HepG2 (cell line): ENCODE data around the gene DOCK3. TPM values are rescaled to one million over a fixed set of nuclear protein-coding genes. Genes with fewer than 3 reads are reported as not detected.

Source experiments
- AGO2 ChIP-seq: fragments of 200-400 bp; formaldehyde crosslinking; optimal IDR thresholded peaks from 2 replicates; pipeline ENCODE3; 2017; ENCODE audit warnings: mild to moderate bottlenecking, low read depth, low read length, moderate library complexity
- ARID2 ChIP-seq: sonication (generic); formaldehyde crosslinking; IDR thresholded peaks from 2 replicates; pipeline ENCODE4 v1.8.1; 2022; ENCODE audit warnings: mild to moderate bottlenecking, missing genetic modification reagents, borderline replicate concordance
- JUN ChIP-seq: sonication (generic); formaldehyde crosslinking; IDR thresholded peaks from 2 replicates; pipeline ENCODE4 v1.4.0; 2020; ENCODE audit warnings: mild to moderate bottlenecking, missing genetic modification reagents
- KDM2A ChIP-seq: sonication (generic); formaldehyde crosslinking; IDR thresholded peaks from 2 replicates; pipeline ENCODE4 v1.4.0; 2020; ENCODE audit warnings: low read depth, missing genetic modification reagents, borderline replicate concordance
- KMT2A ChIP-seq: sonication (generic); formaldehyde crosslinking; IDR thresholded peaks from 2 replicates; pipeline ENCODE4 v1.4.0; 2020; ENCODE audit warnings: missing genetic modification reagents
- MAFK ChIP-seq, 2 experiments: IDR thresholded peaks in 1 of 2; conservative IDR thresholded peaks in 1 of 2; 2 replicates each; pipeline ENCODE4 v1.6.1; 2011; ENCODE audit warnings: improper control_type of control experiment in 2 of 2, low read length in 2 of 2
- NBN ChIP-seq: fragments of 450-650 bp; conservative IDR thresholded peaks from 2 replicates; pipeline ENCODE4 v1.6.1; 2017
- POLR2AphosphoS5 ChIP-seq: IDR thresholded peaks from 2 replicates; pipeline ENCODE4 v1.6.1; 2012; ENCODE audit warnings: low read depth, low read length
- SCMH1 ChIP-seq: sonication (generic); formaldehyde crosslinking; IDR thresholded peaks from 2 replicates; pipeline ENCODE4 v1.9.0; 2021; ENCODE audit warnings: missing genetic modification reagents, mild to moderate bottlenecking, borderline replicate concordance
- TAF15 ChIP-seq: fragments of 200-400 bp; formaldehyde crosslinking; IDR thresholded peaks from one replicate; pipeline ENCODE4 v1.6.1; 2018; ENCODE audit warnings: mild to moderate bottlenecking, low read depth, low read length; ENCODE audit not compliant: poor library complexity, severe bottlenecking
- ZFY ChIP-seq: sonication (generic); formaldehyde crosslinking; IDR thresholded peaks from 2 replicates; pipeline ENCODE4 v1.4.0; 2020; ENCODE audit warnings: missing genetic modification reagents
- ZNF160 ChIP-seq: sonication (generic); formaldehyde crosslinking; IDR thresholded peaks from 2 replicates; pipeline ENCODE4 v1.8.0; 2022; ENCODE audit warnings: mild to moderate bottlenecking, inconsistent platforms, missing genetic modification reagents
- ZNF180 ChIP-seq: sonication (generic); formaldehyde crosslinking; IDR thresholded peaks from 2 replicates; pipeline ENCODE4 v1.4.0; 2020; ENCODE audit warnings: low read depth, missing genetic modification reagents, borderline replicate concordance
- ZNF468 ChIP-seq: sonication (generic); formaldehyde crosslinking; IDR thresholded peaks from 2 replicates; pipeline ENCODE4 v1.8.0; 2022; ENCODE audit warnings: mild to moderate bottlenecking, moderate library complexity, missing genetic modification reagents
- ZNF496 ChIP-seq: sonication (generic); formaldehyde crosslinking; IDR thresholded peaks from 2 replicates; pipeline ENCODE4 v1.8.1; 2023; ENCODE audit warnings: mild to moderate bottlenecking, moderate library complexity, missing genetic modification reagents; ENCODE audit not compliant: insufficient replicate concordance
- ZNF619 ChIP-seq: sonication (generic); formaldehyde crosslinking; IDR thresholded peaks from 2 replicates; pipeline ENCODE4 v1.4.0; 2020; ENCODE audit warnings: mild to moderate bottlenecking, missing genetic modification reagents
- ZSCAN29 ChIP-seq: sonication (generic); formaldehyde crosslinking; conservative IDR thresholded peaks from 2 replicates; pipeline ENCODE4 v1.4.0; 2020; ENCODE audit warnings: mild to moderate bottlenecking, missing genetic modification reagents
- polyA plus RNA-seq, 8 experiments: library from polyadenylated mRNA; depleted of rRNA in 3 of 8; stranded (reverse) in 7 of 8; unstranded in 1 of 8; fragments of >200 nt; fragmentation: Illumina TruSeq in 4 of 8; extraction: Trizol in 4 of 8; gene quantifications; 2 replicates each; pipeline versions ENCODE4 v1.2.1 to v1.2.3, GENCODE V29; 2011 to 2016; ENCODE audit warnings: low read depth in 4 of 8, missing spikeins in 1 of 8, mixed read lengths in 1 of 8; ENCODE audit not compliant: insufficient read depth in 1 of 8
- total RNA-seq, 5 experiments: library from RNA; depleted of rRNA; stranded (reverse); fragments of >200 nt; fragmentation: Illumina TruSeq; extraction: Trizol; gene quantifications; 2 replicates each; pipeline ENCODE4 v1.2.3, GENCODE V29; 2016; ENCODE audit warnings: low read depth in 1 of 5
- TF ChIP-seq, protein P1 (sequence below): sonication (generic); formaldehyde crosslinking; IDR thresholded peaks from 2 replicates; pipeline ENCODE4 v1.4.0; 2020; ENCODE audit warnings: mild to moderate bottlenecking, missing genetic modification reagents
- TF ChIP-seq, protein P2 (sequence below): sonication (generic); formaldehyde crosslinking; IDR thresholded peaks from 2 replicates; pipeline ENCODE4 v1.4.0; 2020; ENCODE audit warnings: mild to moderate bottlenecking, missing genetic modification reagents
- TF ChIP-seq, protein P3 (sequence below): sonication (generic); formaldehyde crosslinking; IDR thresholded peaks from 2 replicates; pipeline ENCODE4 v1.4.0; 2020; ENCODE audit warnings: missing genetic modification reagents, borderline replicate concordance
- TF ChIP-seq, protein P4 (sequence below): sonication (generic); formaldehyde crosslinking; IDR thresholded peaks from 2 replicates; pipeline ENCODE4 v1.9.0; 2021; ENCODE audit warnings: missing genetic modification reagents, mild to moderate bottlenecking, borderline replicate concordance

Gene DOCK3
- total and polyA plus RNA-seq, 2 of the 13 experiments (the other 11 are each of a cell fraction or from before 2014, with no cell fraction given) = not detected

DNA sequence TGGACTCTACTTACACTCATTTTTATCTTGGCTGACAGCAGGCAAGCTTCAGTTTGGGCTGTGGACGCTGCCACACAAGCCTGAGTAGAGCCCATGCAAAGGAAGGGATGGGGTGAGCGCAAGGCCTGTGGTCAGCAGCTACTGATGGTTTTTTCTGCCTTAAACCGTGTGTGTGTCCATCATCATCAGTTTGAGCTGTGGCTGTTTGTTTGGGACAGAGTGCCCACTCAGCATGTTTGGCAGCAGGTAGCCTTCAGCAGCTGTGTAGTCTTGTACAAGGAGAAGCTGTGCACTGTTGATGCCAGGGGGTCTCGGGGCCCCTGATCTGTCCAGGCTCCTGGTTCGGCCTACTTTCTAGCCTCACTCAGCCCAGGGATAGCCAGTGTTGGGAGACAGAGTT lies 719.8 kb downstream of the DOCK3 start (continued):
- TF ChIP-seq, protein P1, sequence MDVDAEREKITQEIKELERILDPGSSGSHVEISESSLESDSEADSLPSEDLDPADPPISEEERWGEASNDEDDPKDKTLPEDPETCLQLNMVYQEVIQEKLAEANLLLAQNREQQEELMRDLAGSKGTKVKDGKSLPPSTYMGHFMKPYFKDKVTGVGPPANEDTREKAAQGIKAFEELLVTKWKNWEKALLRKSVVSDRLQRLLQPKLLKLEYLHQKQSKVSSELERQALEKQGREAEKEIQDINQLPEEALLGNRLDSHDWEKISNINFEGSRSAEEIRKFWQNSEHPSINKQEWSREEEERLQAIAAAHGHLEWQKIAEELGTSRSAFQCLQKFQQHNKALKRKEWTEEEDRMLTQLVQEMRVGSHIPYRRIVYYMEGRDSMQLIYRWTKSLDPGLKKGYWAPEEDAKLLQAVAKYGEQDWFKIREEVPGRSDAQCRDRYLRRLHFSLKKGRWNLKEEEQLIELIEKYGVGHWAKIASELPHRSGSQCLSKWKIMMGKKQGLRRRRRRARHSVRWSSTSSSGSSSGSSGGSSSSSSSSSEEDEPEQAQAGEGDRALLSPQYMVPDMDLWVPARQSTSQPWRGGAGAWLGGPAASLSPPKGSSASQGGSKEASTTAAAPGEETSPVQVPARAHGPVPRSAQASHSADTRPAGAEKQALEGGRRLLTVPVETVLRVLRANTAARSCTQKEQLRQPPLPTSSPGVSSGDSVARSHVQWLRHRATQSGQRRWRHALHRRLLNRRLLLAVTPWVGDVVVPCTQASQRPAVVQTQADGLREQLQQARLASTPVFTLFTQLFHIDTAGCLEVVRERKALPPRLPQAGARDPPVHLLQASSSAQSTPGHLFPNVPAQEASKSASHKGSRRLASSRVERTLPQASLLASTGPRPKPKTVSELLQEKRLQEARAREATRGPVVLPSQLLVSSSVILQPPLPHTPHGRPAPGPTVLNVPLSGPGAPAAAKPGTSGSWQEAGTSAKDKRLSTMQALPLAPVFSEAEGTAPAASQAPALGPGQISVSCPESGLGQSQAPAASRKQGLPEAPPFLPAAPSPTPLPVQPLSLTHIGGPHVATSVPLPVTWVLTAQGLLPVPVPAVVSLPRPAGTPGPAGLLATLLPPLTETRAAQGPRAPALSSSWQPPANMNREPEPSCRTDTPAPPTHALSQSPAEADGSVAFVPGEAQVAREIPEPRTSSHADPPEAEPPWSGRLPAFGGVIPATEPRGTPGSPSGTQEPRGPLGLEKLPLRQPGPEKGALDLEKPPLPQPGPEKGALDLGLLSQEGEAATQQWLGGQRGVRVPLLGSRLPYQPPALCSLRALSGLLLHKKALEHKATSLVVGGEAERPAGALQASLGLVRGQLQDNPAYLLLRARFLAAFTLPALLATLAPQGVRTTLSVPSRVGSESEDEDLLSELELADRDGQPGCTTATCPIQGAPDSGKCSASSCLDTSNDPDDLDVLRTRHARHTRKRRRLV (CRISPR knock-in tag) = no peak
- TF ChIP-seq MAFK (conservative IDR thresholded peaks at IDR 0.05 in 1 of 2, IDR thresholded peaks at IDR 0.05 in 1 of 2; ENCODE audit: low read length in 2 of 2) (peak; percentile 82 to 87), SCMH1 (no peak), NBN (no peak), KDM2A (CRISPR knock-in tag) (0 out of 2 replicates have a peak, but pooled peaks have one; percentile 12), KMT2A (CRISPR knock-in tag) (no peak), JUN (no peak), ZNF496 (CRISPR knock-in tag) (no peak), ZNF160 (CRISPR knock-in tag) (no peak), ARID2 (CRISPR knock-in tag) (no peak), ZSCAN29 (no peak), POLR2AphosphoS5 (peak; percentile 29; the same call in 1 of the 2 replicates), AGO2 (peak; percentile 55), ZFY (CRISPR knock-in tag) (0 out of 2 replicates have a peak, but pooled peaks have one; percentile 19), ZNF619 (CRISPR knock-in tag) (no peak), ZNF468 (CRISPR knock-in tag) (no peak), TAF15 (no peak), ZNF180 (CRISPR knock-in tag) (no peak)
- TF ChIP-seq, protein P2, sequence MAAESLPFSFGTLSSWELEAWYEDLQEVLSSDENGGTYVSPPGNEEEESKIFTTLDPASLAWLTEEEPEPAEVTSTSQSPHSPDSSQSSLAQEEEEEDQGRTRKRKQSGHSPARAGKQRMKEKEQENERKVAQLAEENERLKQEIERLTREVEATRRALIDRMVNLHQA (CRISPR knock-in tag) = no peak
- TF ChIP-seq, protein P3, sequence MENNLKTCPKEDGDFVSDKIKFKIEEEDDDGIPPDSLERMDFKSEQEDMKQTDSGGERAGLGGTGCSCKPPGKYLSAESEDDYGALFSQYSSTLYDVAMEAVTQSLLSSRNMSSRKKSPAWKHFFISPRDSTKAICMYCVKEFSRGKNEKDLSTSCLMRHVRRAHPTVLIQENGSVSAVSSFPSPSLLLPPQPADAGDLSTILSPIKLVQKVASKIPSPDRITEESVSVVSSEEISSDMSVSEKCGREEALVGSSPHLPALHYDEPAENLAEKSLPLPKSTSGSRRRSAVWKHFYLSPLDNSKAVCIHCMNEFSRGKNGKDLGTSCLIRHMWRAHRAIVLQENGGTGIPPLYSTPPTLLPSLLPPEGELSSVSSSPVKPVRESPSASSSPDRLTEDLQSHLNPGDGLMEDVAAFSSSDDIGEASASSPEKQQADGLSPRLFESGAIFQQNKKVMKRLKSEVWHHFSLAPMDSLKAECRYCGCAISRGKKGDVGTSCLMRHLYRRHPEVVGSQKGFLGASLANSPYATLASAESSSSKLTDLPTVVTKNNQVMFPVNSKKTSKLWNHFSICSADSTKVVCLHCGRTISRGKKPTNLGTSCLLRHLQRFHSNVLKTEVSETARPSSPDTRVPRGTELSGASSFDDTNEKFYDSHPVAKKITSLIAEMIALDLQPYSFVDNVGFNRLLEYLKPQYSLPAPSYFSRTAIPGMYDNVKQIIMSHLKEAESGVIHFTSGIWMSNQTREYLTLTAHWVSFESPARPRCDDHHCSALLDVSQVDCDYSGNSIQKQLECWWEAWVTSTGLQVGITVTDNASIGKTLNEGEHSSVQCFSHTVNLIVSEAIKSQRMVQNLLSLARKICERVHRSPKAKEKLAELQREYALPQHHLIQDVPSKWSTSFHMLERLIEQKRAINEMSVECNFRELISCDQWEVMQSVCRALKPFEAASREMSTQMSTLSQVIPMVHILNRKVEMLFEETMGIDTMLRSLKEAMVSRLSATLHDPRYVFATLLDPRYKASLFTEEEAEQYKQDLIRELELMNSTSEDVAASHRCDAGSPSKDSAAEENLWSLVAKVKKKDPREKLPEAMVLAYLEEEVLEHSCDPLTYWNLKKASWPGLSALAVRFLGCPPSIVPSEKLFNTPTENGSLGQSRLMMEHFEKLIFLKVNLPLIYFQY = no peak
- TF ChIP-seq, protein P4, sequence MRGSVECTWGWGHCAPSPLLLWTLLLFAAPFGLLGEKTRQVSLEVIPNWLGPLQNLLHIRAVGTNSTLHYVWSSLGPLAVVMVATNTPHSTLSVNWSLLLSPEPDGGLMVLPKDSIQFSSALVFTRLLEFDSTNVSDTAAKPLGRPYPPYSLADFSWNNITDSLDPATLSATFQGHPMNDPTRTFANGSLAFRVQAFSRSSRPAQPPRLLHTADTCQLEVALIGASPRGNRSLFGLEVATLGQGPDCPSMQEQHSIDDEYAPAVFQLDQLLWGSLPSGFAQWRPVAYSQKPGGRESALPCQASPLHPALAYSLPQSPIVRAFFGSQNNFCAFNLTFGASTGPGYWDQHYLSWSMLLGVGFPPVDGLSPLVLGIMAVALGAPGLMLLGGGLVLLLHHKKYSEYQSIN (CRISPR knock-in tag) = no peak
